Keratinocyte (primary cell): ENCODE measurements around the gene RAD23A. TPM values are rescaled to one million over a fixed set of nuclear protein-coding genes. Genes with fewer than 3 reads are reported as not detected.

ENCODE experiments used
- DNase-seq: peaks from one replicate; pipeline ENCODE4 v3.0.0-alpha.2; 2011; ENCODE audit warnings: low read depth, missing footprints, low spot score
- FAIRE-seq: peaks from 2 replicates; lab custom pipeline; 2011; peaks lifted over from hg19 to GRCh38; lab: Jason Lieb, UNC
- H2AFZ ChIP-seq: 2 replicates; pipeline ENCODE4 v1.6.0; 2012; ENCODE audit warnings: low read length, control low read depth, inconsistent platforms; ENCODE audit not compliant: control insufficient read depth
- H3K27ac ChIP-seq: 2 replicates; pipeline ENCODE4 v1.5.1; 2011; ENCODE audit warnings: low read length; ENCODE audit not compliant: control insufficient read depth, insufficient read depth
- H3K27me3 ChIP-seq: 3 replicates; pipeline ENCODE4 v1.6.0; 2011; ENCODE audit warnings: low read length; ENCODE audit not compliant: control insufficient read depth, insufficient read depth; ENCODE audit errors: extremely low read depth
- H3K36me3 ChIP-seq, 2 experiments: 2 replicates in 1 of 2; 3 replicates in 1 of 2; pipeline ENCODE4 v1.5.1; 2011; ENCODE audit warnings: low read length in 2 of 2, mild to moderate bottlenecking in 1 of 2; ENCODE audit not compliant: control insufficient read depth in 2 of 2, insufficient read depth in 2 of 2; ENCODE audit errors: extremely low read depth in 1 of 2
- H3K4me1 ChIP-seq: 3 replicates; pipeline ENCODE4 v1.5.1; 2011; ENCODE audit warnings: low read length; ENCODE audit not compliant: control insufficient read depth, insufficient read depth; ENCODE audit errors: extremely low read depth
- H3K4me2 ChIP-seq: 3 replicates; pipeline ENCODE4 v1.6.0; 2011; ENCODE audit warnings: low read depth, low read length; ENCODE audit not compliant: control insufficient read depth, insufficient read depth; ENCODE audit errors: extremely low read depth
- H3K4me3 ChIP-seq, 3 experiments: fragments of 200-600 bp in 1 of 3; sonication (generic) in 1 of 3; 2 replicates in 2 of 3; 3 replicates in 1 of 3; pipeline ENCODE4 v1.5.1; 2011 to 2016; ENCODE audit warnings: low read length in 3 of 3, mild to moderate bottlenecking in 3 of 3, control low read depth in 2 of 3, inconsistent platforms in 1 of 3, low read depth in 1 of 3, mixed read lengths in 1 of 3, mixed run types in 1 of 3, moderate library complexity in 1 of 3; ENCODE audit not compliant: control insufficient read depth in 2 of 3, insufficient read depth in 2 of 3; ENCODE audit errors: extremely low read depth in 1 of 3
- H3K79me2 ChIP-seq: 2 replicates; pipeline ENCODE4 v1.6.0; 2012; ENCODE audit warnings: low read length; ENCODE audit not compliant: control insufficient read depth, insufficient read depth
- H3K9ac ChIP-seq: 3 replicates; pipeline ENCODE4 v1.6.0; 2011; ENCODE audit warnings: low read length; ENCODE audit not compliant: control insufficient read depth, insufficient read depth; ENCODE audit errors: extremely low read depth
- H3K9me1 ChIP-seq: 3 replicates; pipeline ENCODE4 v1.6.0; 2011; ENCODE audit warnings: low read length; ENCODE audit not compliant: control insufficient read depth, insufficient read depth; ENCODE audit errors: extremely low read depth
- H3K9me3 ChIP-seq: 2 replicates; pipeline ENCODE4 v1.5.1; 2012; ENCODE audit warnings: low read depth, low read length; ENCODE audit not compliant: control insufficient read depth
- H4K20me1 ChIP-seq: 3 replicates; pipeline ENCODE4 v1.6.0; 2011; ENCODE audit warnings: low read length; ENCODE audit not compliant: control insufficient read depth, insufficient read depth; ENCODE audit errors: extremely low read depth
- EZH2 ChIP-seq: IDR thresholded peaks from one replicate; pipeline ENCODE4 v1.6.1; 2012; ENCODE audit warnings: inconsistent platforms, mild to moderate bottlenecking, low read length, moderate library complexity
- dilution Hi-C: fragments of 300-500 bp; cut with MboI; formaldehyde crosslinking; loops from one replicate; pipeline ENCODE4 v1.7.0; 2020; ENCODE audit warnings: low sequenced_read_pairs; ENCODE audit not compliant: extremely low pct_ligation_motif_present
- polyA plus RNA-seq, 5 experiments: library from polyadenylated mRNA; depleted of rRNA in 3 of 5; stranded (reverse) in 3 of 5; stranded (forward) in 1 of 5; unstranded in 1 of 5; fragments of >200 nt; gene quantifications; 1 replicate in 1 of 5; 2 replicates in 3 of 5; 3 replicates in 1 of 5; pipeline versions ENCODE4 v1.2.1 to v1.2.3, GENCODE V29; 2011 to 2012; ENCODE audit warnings: missing spikeins in 2 of 5, low read depth in 1 of 5, low replicate concordance in 1 of 5
- TF ChIP-seq, protein P1 (sequence below), 3 experiments: IDR thresholded peaks in 1 of 3; conservative IDR thresholded peaks in 1 of 3; optimal IDR thresholded peaks in 1 of 3; 2 replicates in 2 of 3; 3 replicates in 1 of 3; pipeline versions ENCODE3 to v1.5.1; 2011; ENCODE audit warnings: low read length in 3 of 3, mild to moderate bottlenecking in 3 of 3, moderate library complexity in 2 of 3, control low read depth in 1 of 3, inconsistent platforms in 1 of 3; ENCODE audit not compliant: insufficient read depth in 2 of 3; ENCODE audit errors: extremely low read depth in 1 of 3

The RAD23A gene
- polyA plus RNA-seq, 1 donor (not counting 4 experiments of a cell fraction or from before 2014, with no cell fraction given): 23.7 TPM

DNA sequence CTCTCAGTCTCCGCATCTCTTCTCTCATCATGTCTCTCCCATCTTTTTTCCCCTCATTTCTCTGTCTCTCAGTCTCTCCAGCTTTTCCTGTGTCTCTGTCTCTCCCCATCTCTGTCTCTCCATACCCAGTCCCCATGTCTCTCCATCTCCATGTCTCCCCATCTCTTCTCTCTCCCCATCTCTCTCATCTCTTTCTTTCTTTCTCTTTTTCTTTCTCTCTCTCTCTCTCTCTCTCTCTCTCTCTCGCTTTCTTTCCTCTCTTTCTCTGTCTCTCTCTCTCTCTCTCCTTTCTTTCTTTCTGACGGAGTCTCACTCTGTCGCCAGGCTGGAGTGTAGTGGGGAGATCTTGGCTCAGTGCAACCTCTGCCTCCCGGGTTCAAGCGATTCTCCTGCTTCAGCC is 37.0 kb downstream of the RAD23A start:
- Histone ChIP-seq H3K27ac (no peak overlapping the region), H2AFZ (no peak overlapping the region)
- FAIRE-seq: no peak

DNA sequence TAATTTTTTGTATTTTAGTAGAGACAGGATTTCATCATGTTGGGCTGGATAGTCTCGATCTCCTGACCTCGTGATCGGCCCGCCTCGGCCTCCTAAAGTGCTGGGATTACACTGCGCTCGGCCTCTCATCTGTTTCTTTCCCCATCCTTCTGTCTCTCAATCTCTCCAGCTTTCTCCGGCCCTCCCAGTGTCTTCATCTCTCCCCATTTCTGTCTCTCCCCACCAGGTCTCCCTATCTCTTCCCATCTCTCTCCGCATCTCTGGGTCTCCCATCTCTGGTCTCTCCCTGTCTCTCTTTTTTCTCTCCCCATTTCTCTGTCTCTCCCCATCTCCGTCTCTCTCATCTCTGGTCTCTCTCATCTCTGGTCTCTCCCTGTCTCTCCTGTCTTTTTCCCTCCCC is 37.4 kb downstream of the RAD23A start:
- Histone ChIP-seq H3K9me3 (no peaks in the 10 kb centered on the region), H3K27me3 (no peaks in the 10 kb centered on the region), H2AFZ (peak overlapping the region; percentile 30), H3K36me3 (no peaks in the 10 kb centered on the region), H3K9me1 (no peaks in the 10 kb centered on the region), H4K20me1 (no peaks in the 10 kb centered on the region), H3K4me1 (no peaks in the 10 kb centered on the region), H3K9ac (peak overlapping the region; percentile 14), H3K27ac (no peak overlapping the region), H3K4me2 (peak overlapping the region; percentile 41), H3K79me2 (no peaks in the 10 kb centered on the region), H3K4me3 (peak overlapping the region in 2 of 3 experiments; percentile 7 to 19)
- TF ChIP-seq EZH2: no peak
- TF ChIP-seq, protein P1, sequence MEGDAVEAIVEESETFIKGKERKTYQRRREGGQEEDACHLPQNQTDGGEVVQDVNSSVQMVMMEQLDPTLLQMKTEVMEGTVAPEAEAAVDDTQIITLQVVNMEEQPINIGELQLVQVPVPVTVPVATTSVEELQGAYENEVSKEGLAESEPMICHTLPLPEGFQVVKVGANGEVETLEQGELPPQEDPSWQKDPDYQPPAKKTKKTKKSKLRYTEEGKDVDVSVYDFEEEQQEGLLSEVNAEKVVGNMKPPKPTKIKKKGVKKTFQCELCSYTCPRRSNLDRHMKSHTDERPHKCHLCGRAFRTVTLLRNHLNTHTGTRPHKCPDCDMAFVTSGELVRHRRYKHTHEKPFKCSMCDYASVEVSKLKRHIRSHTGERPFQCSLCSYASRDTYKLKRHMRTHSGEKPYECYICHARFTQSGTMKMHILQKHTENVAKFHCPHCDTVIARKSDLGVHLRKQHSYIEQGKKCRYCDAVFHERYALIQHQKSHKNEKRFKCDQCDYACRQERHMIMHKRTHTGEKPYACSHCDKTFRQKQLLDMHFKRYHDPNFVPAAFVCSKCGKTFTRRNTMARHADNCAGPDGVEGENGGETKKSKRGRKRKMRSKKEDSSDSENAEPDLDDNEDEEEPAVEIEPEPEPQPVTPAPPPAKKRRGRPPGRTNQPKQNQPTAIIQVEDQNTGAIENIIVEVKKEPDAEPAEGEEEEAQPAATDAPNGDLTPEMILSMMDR (optimal IDR thresholded peaks at IDR 0.05 in 1 of 3, IDR thresholded peaks at IDR 0.05 in 1 of 3, conservative IDR thresholded peaks at IDR 0.05 in 1 of 3; ENCODE audit: extremely low read depth in 1 of 3, insufficient read depth in 2 of 3, low read length in 3 of 3): no peak
- DNase-seq (no peak), FAIRE-seq (no peak)
- dilution Hi-C loops: no loop called here

More for the DNA sequence above, 37.0 kb downstream of the RAD23A start:
- no peak for TF ChIP-seq EZH2
- TF ChIP-seq, protein P1 (optimal IDR thresholded peaks at IDR 0.05 in 1 of 3, IDR thresholded peaks at IDR 0.05 in 1 of 3, conservative IDR thresholded peaks at IDR 0.05 in 1 of 3; ENCODE audit: extremely low read depth in 1 of 3, insufficient read depth in 2 of 3, low read length in 3 of 3): no peak
- Histone ChIP-seq H4K20me1 (no peaks in the 10 kb centered on the region), H3K4me3 (no peak overlapping the region), H3K27me3 (no peaks in the 10 kb centered on the region), H3K9me3 (no peaks in the 10 kb centered on the region), H3K9ac (no peak overlapping the region), H3K4me2 (no peak overlapping the region), H3K36me3 (no peaks in the 10 kb centered on the region), H3K9me1 (no peaks in the 10 kb centered on the region), H3K4me1 (no peaks in the 10 kb centered on the region), H3K79me2 (no peaks in the 10 kb centered on the region)
- no peak for DNase-seq
- dilution Hi-C loops: no loop called here
